Mammary epithelial cell (primary cell): ENCODE results near the gene CRYGC.

ENCODE experiments used
- CTCF ChIP-seq, 2 donors: IDR thresholded peaks in 1 of 2; conservative IDR thresholded peaks in 1 of 2; 2 replicates each; pipeline ENCODE4 v1.5.1; 2011 to 2012; ENCODE audit warnings: inconsistent platforms in 2 of 2, low read length in 2 of 2, mild to moderate bottlenecking in 2 of 2, control low read depth in 1 of 2, low read depth in 1 of 2; ENCODE audit not compliant: insufficient read depth in 1 of 2; ENCODE audit errors: extremely low read depth in 1 of 2
- EZH2 ChIP-seq: IDR thresholded peaks from 2 replicates; pipeline ENCODE4 v1.6.1; 2012; ENCODE audit warnings: low read length, inconsistent platforms, borderline replicate concordance

- TF ChIP-seq CTCF (conservative IDR thresholded peaks at IDR 0.05 in 1 of 2, IDR thresholded peaks at IDR 0.05 in 1 of 2; ENCODE audit: extremely low read depth in 1 of 2, insufficient read depth in 1 of 2, low read depth in 1 of 2, low read length in 2 of 2) (no peak), EZH2 (no peak)
These were observed 29.8 kb downstream of the CRYGC start for GRCh38 chr2:208099682-208100470.
